Large intestine (tissue), 3 donors: ENCODE results near the gene SLC6A6. TPM values are rescaled to one million over a fixed set of nuclear protein-coding genes. Genes with fewer than 3 reads are reported as not detected.

Experiments
- DNase-seq, 2 donors: peaks; one replicate each; pipeline versions ENCODE4 v3.0.0 to v3.0.0-alpha.2; 2013
- H3K27ac ChIP-seq: one replicate; pipeline ENCODE4 v1.5.1; 2013; ENCODE audit warnings: low read length
- H3K27me3 ChIP-seq: 2 replicates; pipeline ENCODE4 v1.6.1; 2013; ENCODE audit warnings: low read length; ENCODE audit not compliant: control insufficient read depth, insufficient read depth
- H3K36me3 ChIP-seq: 2 replicates; pipeline ENCODE4 v1.6.1; 2013; ENCODE audit warnings: low read length; ENCODE audit not compliant: control insufficient read depth, insufficient read depth
- H3K4me1 ChIP-seq: one replicate; pipeline ENCODE4 v1.6.1; 2013; ENCODE audit warnings: low read length; ENCODE audit not compliant: control insufficient read depth, insufficient read depth
- H3K4me3 ChIP-seq: one replicate; pipeline ENCODE4 v1.5.1; 2013; ENCODE audit warnings: low read length
- H3K9me3 ChIP-seq: one replicate; pipeline ENCODE4 v1.6.1; 2013; ENCODE audit warnings: mild to moderate bottlenecking, low read depth, low read length, moderate library complexity; ENCODE audit not compliant: control insufficient read depth
- WGBS: methylation state at CpG from one replicate; pipeline ENCODE4 v1.1.5; 2013; ENCODE audit warnings: low lambda C conversion rate; ENCODE audit not compliant: insufficient coverage; 5-methylcytosine and 5-hydroxymethylcytosine counted together
- polyA plus RNA-seq: library from polyadenylated mRNA; unstranded; fragments of 120-200 nt; gene quantifications from one replicate; pipeline ENCODE4 v1.2.1, GENCODE V29; 2013

Gene SLC6A6
- polyA plus RNA-seq, 1 donor: 16.4 TPM

DNA sequence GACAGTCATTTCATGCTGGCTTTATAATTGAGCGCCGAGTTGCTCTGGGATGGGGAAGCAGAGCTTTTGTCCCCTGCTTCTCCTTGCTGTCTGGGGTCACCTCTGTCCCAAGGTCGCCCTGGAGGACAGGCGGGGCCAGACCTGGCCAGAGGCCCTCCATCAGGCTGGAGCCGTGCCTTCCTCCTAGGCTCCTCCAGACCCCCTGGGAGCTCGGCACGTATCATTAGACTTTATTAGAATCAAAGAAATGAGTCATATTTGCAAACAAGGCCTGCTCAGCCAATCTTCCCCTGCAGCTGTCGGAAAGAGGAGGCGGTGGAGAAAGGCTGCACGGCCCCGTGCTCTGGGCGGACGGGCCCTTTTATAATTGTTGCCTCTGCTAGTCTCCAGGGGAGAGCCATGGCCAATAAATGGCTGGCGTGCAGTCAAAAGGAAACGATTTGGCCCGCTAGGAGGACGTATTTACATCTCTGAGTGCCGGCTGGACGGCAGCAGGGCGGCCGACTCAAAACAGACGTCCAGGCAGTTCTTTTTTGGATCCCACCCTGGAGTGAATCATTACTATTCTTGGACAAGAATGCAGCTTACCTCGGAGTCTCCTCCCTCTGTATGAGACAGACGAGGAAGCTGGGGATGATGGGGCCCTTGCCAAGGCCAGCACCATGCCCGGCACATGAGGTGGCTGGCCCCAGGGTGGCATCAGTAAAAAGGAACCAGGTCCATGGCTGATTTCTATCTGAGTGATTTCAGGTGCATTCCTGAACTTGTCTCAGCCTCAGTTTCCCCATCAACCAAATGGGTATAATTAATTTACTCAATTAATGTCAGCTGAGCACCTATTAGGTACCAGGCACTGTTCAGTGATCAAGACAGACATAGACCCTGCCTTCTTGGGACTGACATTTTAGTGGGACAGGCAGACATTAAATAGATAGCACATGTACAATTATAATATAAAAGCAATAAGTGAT, 50.6 kb downstream of the SLC6A6 start:
- WGBS: no CpG with 5 or more reads among the region's 25 CpGs
- peak; percentile 71 to 79 for DNase-seq
- no peaks in the 10 kb centered on the region for H3K9me3 ChIP-seq
- H3K27me3 ChIP-seq: no peaks in the 10 kb centered on the region
- peak overlapping the region; percentile 68 for H3K27ac ChIP-seq
- peaks cover 17% of the 10 kb centered on the region for H3K4me1 ChIP-seq
- no peak overlapping the region for H3K4me3 ChIP-seq
- peaks cover 72% of the 10 kb centered on the region for H3K36me3 ChIP-seq

DNA sequence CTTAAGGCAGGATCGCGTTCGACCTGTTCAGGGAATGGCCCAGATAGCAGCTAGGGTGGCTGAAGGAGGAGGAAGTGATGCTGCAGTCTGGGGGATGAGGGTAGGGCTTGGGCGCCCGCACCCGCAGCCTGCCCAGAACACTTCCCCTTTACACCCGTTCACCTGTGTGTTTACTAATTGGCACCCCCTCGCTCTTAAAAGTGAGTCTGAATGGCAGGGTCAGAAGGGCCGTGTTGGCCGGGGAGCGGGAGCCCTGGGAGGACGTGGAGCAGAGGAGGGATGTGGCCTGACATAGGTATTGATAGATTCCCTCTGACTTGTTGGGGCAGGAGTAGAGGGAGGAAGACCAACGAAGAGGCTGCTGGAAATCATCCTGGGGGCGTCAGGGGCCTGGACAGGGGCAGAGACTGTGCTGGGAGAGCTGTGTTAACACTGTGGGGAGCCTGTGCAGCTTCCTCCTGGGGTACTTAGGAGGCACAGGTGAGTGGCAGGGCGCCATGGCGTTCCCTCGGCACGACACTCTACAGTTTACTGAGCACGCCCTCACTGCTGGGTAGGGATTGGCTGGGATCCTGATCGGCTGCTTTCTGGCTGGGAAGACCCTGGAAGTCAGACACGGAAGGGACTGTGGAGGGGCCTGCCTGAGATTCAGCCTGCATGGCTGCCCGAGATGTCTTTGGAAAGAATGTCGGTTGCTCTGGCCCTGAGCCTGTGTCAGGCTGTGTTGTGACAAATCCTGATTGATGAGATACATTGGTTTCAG, 51.7 kb downstream of the SLC6A6 start:
- no CpG with 5 or more reads among the region's 23 CpGs for WGBS

DNA sequence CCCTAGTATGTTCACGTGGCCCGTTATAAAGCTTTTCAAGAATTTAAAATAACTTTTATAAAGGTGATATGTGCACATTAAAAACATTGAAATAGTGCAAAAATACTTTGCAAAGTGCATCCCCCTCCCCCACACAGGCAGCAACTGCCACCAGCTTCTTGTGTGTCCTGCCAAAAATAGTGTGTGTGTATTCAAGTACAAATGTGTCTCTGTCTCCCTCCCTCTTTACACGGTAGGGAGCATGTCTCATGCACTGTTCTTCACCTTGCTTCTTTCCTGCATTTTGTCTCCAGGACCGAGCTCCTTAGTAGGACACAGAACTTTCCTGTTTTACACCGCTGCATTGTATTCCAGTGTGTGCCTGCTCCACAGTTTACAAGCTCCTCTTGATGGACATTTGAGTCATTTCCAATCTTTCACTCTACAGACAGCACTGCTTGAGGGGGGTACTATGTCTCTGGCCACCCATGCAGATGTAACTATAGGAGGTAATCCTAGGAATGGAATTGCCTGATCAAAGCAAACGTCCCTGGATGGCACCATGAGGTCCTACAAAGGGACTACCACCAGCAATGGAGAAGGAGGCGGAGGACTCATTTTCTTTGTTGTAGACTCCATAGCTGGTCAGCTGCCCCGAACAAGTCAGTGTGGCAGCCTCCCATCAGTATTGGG, 52.4 kb downstream of the SLC6A6 start:
- Histone ChIP-seq H3K4me3 (no peak overlapping the region), H3K27ac (no peak overlapping the region), H3K36me3 (peaks cover 67% of the 10 kb centered on the region), H3K9me3 (no peaks in the 10 kb centered on the region), H3K27me3 (no peaks in the 10 kb centered on the region), H3K4me1 (peaks cover 17% of the 10 kb centered on the region)
- no peak for DNase-seq
- WGBS: no CpG with 5 or more reads among the region's 8 CpGs

More for the DNA sequence above, 51.7 kb downstream of the SLC6A6 start:
- Histone ChIP-seq H3K9me3 (no peaks in the 10 kb centered on the region), H3K36me3 (peaks cover 64% of the 10 kb centered on the region), H3K4me3 (no peak overlapping the region), H3K27ac (no peak overlapping the region), H3K27me3 (no peaks in the 10 kb centered on the region), H3K4me1 (peaks cover 17% of the 10 kb centered on the region)
- DNase-seq: no peak

DNA sequence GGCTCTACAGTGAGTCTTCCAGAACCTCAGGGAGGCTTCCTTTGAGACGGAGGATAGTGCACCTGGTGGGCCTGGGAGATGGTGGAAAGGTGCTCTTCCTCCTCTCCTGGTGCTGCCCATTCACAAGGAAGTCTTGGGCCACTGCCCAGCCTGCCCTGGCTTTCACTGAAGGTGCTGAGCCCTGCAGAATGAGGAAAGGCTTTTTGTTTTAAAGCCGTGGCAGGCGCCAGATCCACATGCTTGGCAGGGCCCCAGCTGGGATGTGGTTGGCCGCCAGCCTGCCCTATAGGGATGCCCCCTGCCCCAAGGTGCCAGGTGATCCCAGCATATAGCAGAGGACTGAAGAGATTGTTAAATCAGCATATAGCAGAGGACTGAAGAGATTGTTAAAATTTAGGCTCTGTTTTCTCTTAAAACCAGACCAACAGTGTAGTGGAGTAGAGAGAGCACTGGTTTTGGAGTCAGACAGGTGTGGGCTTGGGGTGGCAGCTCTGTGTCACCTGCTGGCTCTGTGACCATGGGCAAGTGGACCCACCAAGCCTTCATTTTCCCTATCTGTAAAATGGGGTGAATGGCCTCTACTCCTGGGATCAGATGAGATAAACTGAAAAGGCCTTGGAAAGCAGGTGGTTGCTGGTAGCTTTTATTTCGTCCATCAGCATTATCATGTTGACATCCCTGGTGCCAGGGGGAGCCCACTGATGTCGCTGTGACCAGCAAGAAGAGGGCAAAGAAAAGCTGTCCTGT, 53.3 kb downstream of the SLC6A6 start:
- no peaks in the 10 kb centered on the region for H3K9me3 ChIP-seq
- DNase-seq: no peak
- H3K27ac ChIP-seq: no peak overlapping the region
- WGBS: no CpG with 5 or more reads among the region's 6 CpGs
- no peak overlapping the region for H3K4me3 ChIP-seq
- H3K4me1 ChIP-seq: peaks cover 17% of the 10 kb centered on the region
- H3K27me3 ChIP-seq: no peaks in the 10 kb centered on the region
- H3K36me3 ChIP-seq: peaks cover 69% of the 10 kb centered on the region

DNA sequence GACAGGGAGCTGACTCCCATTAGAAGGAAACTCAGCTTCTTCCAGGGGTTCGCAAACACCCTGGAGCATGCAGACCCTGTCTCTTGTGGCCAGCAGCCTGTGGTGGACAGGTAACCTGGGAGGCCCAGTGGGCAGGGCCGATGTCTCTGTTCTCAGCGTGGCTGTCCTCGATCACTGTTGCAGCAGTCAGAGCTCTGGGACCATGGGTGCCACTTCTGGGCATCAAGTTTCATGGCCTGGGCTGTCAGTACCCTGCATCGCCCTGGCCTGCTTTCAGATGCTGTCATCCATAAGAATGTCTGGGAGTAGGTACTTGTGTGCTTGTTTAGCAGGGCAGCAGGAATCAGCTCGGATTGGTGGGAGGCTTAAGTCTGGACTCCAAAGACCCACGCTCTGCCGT, 54.4 kb downstream of the SLC6A6 start:
- Histone ChIP-seq H3K27me3 (no peaks in the 10 kb centered on the region), H3K4me1 (peaks cover 16% of the 10 kb centered on the region), H3K27ac (no peak overlapping the region), H3K9me3 (no peaks in the 10 kb centered on the region), H3K4me3 (no peak overlapping the region), H3K36me3 (peaks cover 72% of the 10 kb centered on the region)
- DNase-seq: no peak
- no CpG with 5 or more reads among the region's 8 CpGs for WGBS

DNA sequence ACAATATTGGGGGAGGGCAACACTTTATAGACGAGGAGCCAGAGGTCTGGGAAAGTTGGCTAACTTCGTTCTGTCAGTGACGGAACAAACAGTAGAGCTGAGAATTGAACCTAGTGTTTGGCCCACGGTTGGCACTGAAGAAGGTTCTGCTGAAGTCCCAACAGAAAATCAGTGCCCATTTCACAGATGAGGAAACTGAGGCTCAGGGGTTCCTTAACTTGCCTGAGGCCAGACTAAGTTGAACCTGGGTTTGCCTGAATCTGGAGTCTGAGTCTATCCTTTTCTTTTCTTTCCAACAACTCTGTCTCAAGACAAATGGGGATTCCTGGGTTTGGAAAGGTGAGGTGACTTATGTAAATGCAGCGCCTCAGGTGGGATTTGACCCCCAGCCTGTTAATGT, 55.1 kb downstream of the SLC6A6 start:
- Histone ChIP-seq H3K4me3 (no peak overlapping the region), H3K9me3 (no peaks in the 10 kb centered on the region), H3K36me3 (peaks cover 73% of the 10 kb centered on the region), H3K4me1 (peaks cover 9% of the 10 kb centered on the region), H3K27ac (no peak overlapping the region), H3K27me3 (no peaks in the 10 kb centered on the region)
- WGBS: no CpG with 5 or more reads among the region's 5 CpGs
- no peak for DNase-seq

DNA sequence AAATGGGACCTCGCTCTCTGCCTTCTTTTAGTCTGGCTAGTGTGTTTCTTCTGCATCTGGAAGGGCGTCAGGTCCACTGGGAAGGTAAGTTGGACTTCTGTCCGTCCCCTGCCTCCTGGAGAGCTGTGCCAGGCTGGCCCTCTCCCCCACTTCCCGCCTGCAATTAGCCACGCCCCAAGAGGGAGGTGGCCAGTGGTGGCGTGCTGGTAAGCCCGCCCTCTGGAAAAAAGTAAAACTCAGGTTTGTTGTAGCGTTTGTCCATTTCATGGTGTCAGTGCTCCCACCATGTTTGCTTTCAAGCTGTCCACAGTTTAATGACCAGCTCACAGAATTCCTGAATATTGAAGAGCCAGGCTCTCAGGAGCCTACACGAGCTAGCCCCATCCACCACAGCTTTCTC, 55.6 kb downstream of the SLC6A6 start:
- Histone ChIP-seq H3K27ac (no peak overlapping the region), H3K9me3 (no peaks in the 10 kb centered on the region), H3K4me1 (peaks cover 5% of the 10 kb centered on the region), H3K4me3 (no peak overlapping the region), H3K36me3 (peaks cover 72% of the 10 kb centered on the region), H3K27me3 (no peaks in the 10 kb centered on the region)
- no peak for DNase-seq
- no CpG with 5 or more reads among the region's 9 CpGs for WGBS

DNA sequence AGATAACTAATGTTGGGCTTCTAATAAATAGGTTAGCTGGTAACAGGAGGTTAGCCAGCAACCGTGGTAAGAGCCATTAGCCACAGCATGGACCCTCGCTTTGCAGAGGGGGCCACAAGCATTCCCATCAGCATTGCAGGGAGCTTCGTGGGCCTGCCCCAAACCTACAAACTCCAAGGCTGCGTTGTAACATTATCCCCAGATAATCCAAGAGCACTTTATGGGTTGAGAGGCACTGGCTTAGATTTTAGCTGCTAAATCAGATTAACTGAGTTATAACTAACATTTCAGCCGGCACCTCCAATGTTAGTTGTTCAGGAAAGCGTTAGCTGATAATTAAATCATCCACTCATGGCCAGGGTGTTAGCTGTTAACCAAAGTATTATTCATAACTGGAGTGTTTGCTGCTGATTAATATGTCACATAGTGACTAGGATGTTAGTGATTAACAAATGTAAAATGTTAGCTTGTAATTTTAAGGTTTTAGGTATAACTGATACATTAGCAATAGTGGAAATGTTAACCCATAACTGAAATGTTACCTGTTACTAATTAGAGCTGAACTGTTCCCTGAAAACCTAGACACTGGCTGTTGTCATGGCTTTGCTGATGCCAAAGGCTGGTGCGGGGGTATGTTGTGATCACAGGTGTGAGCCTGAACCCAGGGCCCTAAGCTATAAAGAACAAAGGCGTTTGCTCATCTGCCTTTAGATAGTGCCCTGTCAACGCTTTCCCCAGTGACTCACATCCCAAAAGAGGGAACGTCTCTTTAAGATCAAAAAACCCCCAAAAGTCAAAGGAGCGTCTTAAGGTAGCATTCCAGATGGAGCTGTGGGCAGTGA, 56.2 kb downstream of the SLC6A6 start:
- 79% methylated on average over 2 of the region's 11 CpGs for WGBS
- H3K9me3 ChIP-seq: no peaks in the 10 kb centered on the region
- peaks cover 78% of the 10 kb centered on the region for H3K36me3 ChIP-seq
- no peaks in the 10 kb centered on the region for H3K27me3 ChIP-seq
- no peaks in the 10 kb centered on the region for H3K4me1 ChIP-seq
- H3K27ac ChIP-seq: no peak overlapping the region
- DNase-seq: no peak
- no peak overlapping the region for H3K4me3 ChIP-seq

DNA sequence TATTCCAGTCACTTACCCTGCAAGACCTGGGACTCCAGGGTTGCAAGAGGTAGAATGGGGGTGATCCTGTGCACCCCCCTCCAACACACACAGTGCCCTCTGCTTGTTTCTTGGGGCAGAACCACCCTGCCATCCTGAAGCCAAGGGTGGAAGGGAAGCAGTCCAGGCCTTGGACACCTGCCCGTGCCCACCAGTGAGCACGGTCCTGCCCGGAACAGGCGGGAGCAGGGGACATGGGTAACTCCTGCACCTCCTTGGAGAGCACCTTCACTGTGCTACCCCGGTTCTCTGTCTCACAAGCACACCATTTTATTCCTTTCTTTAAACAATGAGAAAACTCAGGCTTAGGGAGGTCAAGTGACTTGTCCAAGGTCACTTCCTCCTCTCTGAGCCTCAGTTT, 57.0 kb downstream of the SLC6A6 start:
- H3K4me3 ChIP-seq: no peak overlapping the region
- H3K27me3 ChIP-seq: no peaks in the 10 kb centered on the region
- peaks cover 81% of the 10 kb centered on the region for H3K36me3 ChIP-seq
- H3K27ac ChIP-seq: no peak overlapping the region
- H3K4me1 ChIP-seq: no peaks in the 10 kb centered on the region
- no CpG with 5 or more reads among the region's 5 CpGs for WGBS
- DNase-seq: no peak
- H3K9me3 ChIP-seq: no peaks in the 10 kb centered on the region
